T-helper 1 cell treated with Interleukin-12 subunit alpha and Interleukin-12 subunit beta and Interleukin-4 antibody, amounts not matched to agents 30 μg/mL and 1 μg/mL, for 36 hours (primary cell): ENCODE measurements around the gene DTX3.
"Not testable (repeated sequence)": the region's sequence is repeated elsewhere in the genome, so short reads cannot be mapped to it uniquely, and the experiment has no call there.

ENCODE experiments used
- H3K27ac Mint-ChIP-seq: one replicate; pipeline ENCODE4 v1.8.0; 2021; ENCODE audit warnings: mild to moderate bottlenecking, mixed read lengths
- H3K27me3 Mint-ChIP-seq: one replicate; pipeline ENCODE4 v1.8.0; 2021; ENCODE audit warnings: low read depth, mixed read lengths
- H3K36me3 Mint-ChIP-seq: one replicate; pipeline ENCODE4 v1.8.0; 2021; ENCODE audit warnings: low read depth, mixed read lengths
- H3K4me1 Mint-ChIP-seq: one replicate; pipeline ENCODE4 v1.8.0; 2021; ENCODE audit warnings: low read depth, mixed read lengths
- H3K4me3 Mint-ChIP-seq: one replicate; pipeline ENCODE4 v1.8.0; 2021; ENCODE audit warnings: mild to moderate bottlenecking, moderate library complexity, mixed read lengths
- H3K9me3 Mint-ChIP-seq: one replicate; pipeline ENCODE4 v1.8.0; 2021; ENCODE audit warnings: mixed read lengths

DTX3 gene

GRCh38 chr12:57617942-57618341 is 13.3 kb downstream of the DTX3 start:
- Mint-ChIP-seq H3K27me3 (peaks cover 97% of the 10 kb centered on the region), H3K27ac (no peak overlapping the region), H3K4me1 (peaks cover 19% of the 10 kb centered on the region), H3K4me3 (no peak overlapping the region), H3K36me3 (peaks cover 1% of the 10 kb centered on the region), H3K9me3 (no peaks in the 10 kb centered on the region)

GRCh38 chr12:57618431-57618830 is 13.8 kb downstream of the DTX3 start:
- not testable (repeated sequence) for H3K4me3 Mint-ChIP-seq, H3K27ac Mint-ChIP-seq, H3K9me3 Mint-ChIP-seq, H3K36me3 Mint-ChIP-seq
- peaks cover 97% of the 10 kb centered on the region for H3K27me3 Mint-ChIP-seq
- H3K4me1 Mint-ChIP-seq, result peaks cover 19% of the 10 kb centered on the region

- Mint-ChIP-seq H3K27me3 (peaks cover 97% of the 10 kb centered on the region), H3K27ac (no peak overlapping the region), H3K4me1 (peaks cover 19% of the 10 kb centered on the region)
These were observed 14.4 kb downstream of the DTX3 start for GRCh38 chr12:57618966-57619433.

GRCh38 chr12:57619434-57620244 is 15.0 kb downstream of the DTX3 start:
- Mint-ChIP-seq H3K27me3 (peaks cover 97% of the 10 kb centered on the region), H3K9me3 (no peaks in the 10 kb centered on the region), H3K36me3 (peaks cover 1% of the 10 kb centered on the region), H3K4me1 (peaks cover 19% of the 10 kb centered on the region), H3K4me3 (peak overlapping the region; percentile 50), H3K27ac (no peak overlapping the region)

More at GRCh38 chr12:57618966-57619433, 14.4 kb downstream of the DTX3 start:
- Mint-ChIP-seq H3K36me3 (peaks cover 1% of the 10 kb centered on the region), H3K4me3 (peak overlapping the region; percentile 50), H3K9me3 (no peaks in the 10 kb centered on the region)

GRCh38 chr12:57620245-57620935 is 15.8 kb downstream of the DTX3 start:
- H3K27me3 Mint-ChIP-seq, result peaks cover 97% of the 10 kb centered on the region
- H3K27ac Mint-ChIP-seq, result no peak overlapping the region
- H3K9me3 Mint-ChIP-seq, result no peaks in the 10 kb centered on the region
- H3K36me3 Mint-ChIP-seq, result peaks cover 1% of the 10 kb centered on the region
- peaks cover 18% of the 10 kb centered on the region for H3K4me1 Mint-ChIP-seq
- peak overlapping the region; percentile 78 for H3K4me3 Mint-ChIP-seq

- Mint-ChIP-seq H3K27ac (no peak overlapping the region), H3K9me3 (no peaks in the 10 kb centered on the region), H3K27me3 (peaks cover 97% of the 10 kb centered on the region), H3K4me3 (peak overlapping the region; percentile 78), H3K36me3 (peaks cover 1% of the 10 kb centered on the region), H3K4me1 (peaks cover 18% of the 10 kb centered on the region)
These were observed 16.4 kb downstream of the DTX3 start for GRCh38 chr12:57620936-57621496.

- H3K4me1 Mint-ChIP-seq, result peaks cover 18% of the 10 kb centered on the region
- no peaks in the 10 kb centered on the region for H3K9me3 Mint-ChIP-seq
- peaks cover 1% of the 10 kb centered on the region for H3K36me3 Mint-ChIP-seq
- H3K27me3 Mint-ChIP-seq, result peaks cover 98% of the 10 kb centered on the region
- no peak overlapping the region for H3K27ac Mint-ChIP-seq
- H3K4me3 Mint-ChIP-seq, result peak overlapping the region; percentile 78
These were observed 17.1 kb downstream of the DTX3 start for GRCh38 chr12:57621497-57622292.

- H3K9me3 Mint-ChIP-seq, result no peaks in the 10 kb centered on the region
- H3K4me3 Mint-ChIP-seq, result peak overlapping the region; percentile 78
- no peak overlapping the region for H3K27ac Mint-ChIP-seq
- peaks cover 18% of the 10 kb centered on the region for H3K4me1 Mint-ChIP-seq
- H3K27me3 Mint-ChIP-seq, result peaks cover 95% of the 10 kb centered on the region
- H3K36me3 Mint-ChIP-seq, result peaks cover 1% of the 10 kb centered on the region
These were observed 17.9 kb downstream of the DTX3 start for GRCh38 chr12:57622293-57623245.

- Mint-ChIP-seq H3K4me3 (no peak overlapping the region), H3K36me3 (peaks cover 1% of the 10 kb centered on the region), H3K9me3 (no peaks in the 10 kb centered on the region), H3K27me3 (peaks cover 93% of the 10 kb centered on the region), H3K27ac (no peak overlapping the region), H3K4me1 (peaks cover 21% of the 10 kb centered on the region)
These were observed 18.8 kb downstream of the DTX3 start for GRCh38 chr12:57623385-57623784.

- H3K27me3 Mint-ChIP-seq, result peaks cover 93% of the 10 kb centered on the region
- H3K4me3 Mint-ChIP-seq, result no peak overlapping the region
- H3K4me1 Mint-ChIP-seq, result peaks cover 21% of the 10 kb centered on the region
- no peak overlapping the region for H3K27ac Mint-ChIP-seq
- H3K9me3 Mint-ChIP-seq, result no peaks in the 10 kb centered on the region
- peaks cover 1% of the 10 kb centered on the region for H3K36me3 Mint-ChIP-seq
These were observed 19.3 kb downstream of the DTX3 start for GRCh38 chr12:57623811-57624390.

- peaks cover 1% of the 10 kb centered on the region for H3K36me3 Mint-ChIP-seq
- H3K4me3 Mint-ChIP-seq, result no peak overlapping the region
- H3K4me1 Mint-ChIP-seq, result peaks cover 18% of the 10 kb centered on the region
- peaks cover 94% of the 10 kb centered on the region for H3K27me3 Mint-ChIP-seq
- H3K9me3 Mint-ChIP-seq, result no peaks in the 10 kb centered on the region
- no peak overlapping the region for H3K27ac Mint-ChIP-seq
These were observed 20.0 kb downstream of the DTX3 start for GRCh38 chr12:57624441-57625220.

GRCh38 chr12:57625261-57626032 is 20.8 kb downstream of the DTX3 start:
- peaks cover 1% of the 10 kb centered on the region for H3K36me3 Mint-ChIP-seq
- H3K27ac Mint-ChIP-seq, result no peak overlapping the region
- peaks cover 18% of the 10 kb centered on the region for H3K4me1 Mint-ChIP-seq
- peaks cover 94% of the 10 kb centered on the region for H3K27me3 Mint-ChIP-seq
- no peaks in the 10 kb centered on the region for H3K9me3 Mint-ChIP-seq
- no peak overlapping the region for H3K4me3 Mint-ChIP-seq
